CMK (cell line): ENCODE results near the gene CROCC.
"Not testable (repeated sequence)": the region's sequence is repeated elsewhere in the genome, so short reads cannot be mapped to it uniquely, and the experiment has no call there.

Experiments
- DNase-seq: peaks from one replicate; pipeline ENCODE4 v3.0.0-alpha.2; 2010; ENCODE audit warnings: low read depth

Gene CROCC

GRCh38 chr1:16939386-16940180 lies 17.9 kb downstream of the CROCC start:
- DNase-seq, result not testable (repeated sequence)

- no peak for DNase-seq
Observed at GRCh38 chr1:16944038-16944437, 22.3 kb downstream of the CROCC start.

GRCh38 chr1:16945512-16945911 lies 23.8 kb downstream of the CROCC start:
- DNase-seq, result not testable (repeated sequence)

GRCh38 chr1:16946185-16946584 lies 24.5 kb downstream of the CROCC start:
- not testable (repeated sequence) for DNase-seq

DNA sequence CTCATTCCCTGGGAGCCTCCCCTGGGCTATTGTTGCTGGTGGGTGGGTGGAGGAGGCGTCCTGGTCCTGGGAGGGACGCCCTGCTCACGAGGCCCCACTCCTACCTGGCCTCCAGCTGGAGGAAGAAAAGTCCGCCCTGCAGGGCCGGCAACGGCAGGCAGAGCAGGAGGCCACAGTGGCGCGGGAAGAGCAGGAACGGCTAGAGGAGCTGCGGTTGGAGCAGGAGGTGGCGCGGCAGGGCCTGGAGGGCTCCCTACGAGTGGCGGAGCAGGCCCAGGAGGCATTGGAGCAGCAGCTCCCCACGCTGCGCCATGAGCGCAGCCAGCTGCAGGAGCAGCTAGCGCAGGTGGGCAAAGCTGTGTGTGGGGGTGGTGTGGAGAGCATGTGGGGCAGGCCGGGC lies 24.9 kb downstream of the CROCC start:
- no peak for DNase-seq

GRCh38 chr1:16948282-16948891 lies 26.7 kb downstream of the CROCC start:
- not testable (repeated sequence) for DNase-seq

- not testable (repeated sequence) for DNase-seq
Observed at GRCh38 chr1:16949026-16949425, 27.3 kb downstream of the CROCC start.

DNA sequence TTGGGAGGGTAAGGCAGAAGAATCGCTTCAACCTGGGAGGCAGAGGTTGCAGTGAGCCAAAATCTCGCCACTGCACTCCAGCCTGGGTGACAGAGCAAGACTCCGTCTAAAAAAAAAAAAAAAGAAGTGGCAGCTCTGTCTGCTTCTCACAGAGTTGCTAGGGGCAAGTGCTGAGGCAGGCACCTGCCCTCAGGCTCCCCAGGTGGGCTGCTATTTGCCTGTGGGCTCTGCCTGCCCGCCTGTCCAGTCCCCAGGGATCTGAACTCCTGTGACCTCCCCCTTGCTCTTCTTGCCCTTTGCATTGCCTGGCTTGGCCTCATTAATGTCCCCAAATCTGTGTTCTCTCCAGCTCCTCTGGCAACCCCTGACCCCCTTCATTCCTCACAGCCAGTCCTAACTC lies 30.6 kb downstream of the CROCC start:
- DNase-seq, result not testable (repeated sequence)

DNA sequence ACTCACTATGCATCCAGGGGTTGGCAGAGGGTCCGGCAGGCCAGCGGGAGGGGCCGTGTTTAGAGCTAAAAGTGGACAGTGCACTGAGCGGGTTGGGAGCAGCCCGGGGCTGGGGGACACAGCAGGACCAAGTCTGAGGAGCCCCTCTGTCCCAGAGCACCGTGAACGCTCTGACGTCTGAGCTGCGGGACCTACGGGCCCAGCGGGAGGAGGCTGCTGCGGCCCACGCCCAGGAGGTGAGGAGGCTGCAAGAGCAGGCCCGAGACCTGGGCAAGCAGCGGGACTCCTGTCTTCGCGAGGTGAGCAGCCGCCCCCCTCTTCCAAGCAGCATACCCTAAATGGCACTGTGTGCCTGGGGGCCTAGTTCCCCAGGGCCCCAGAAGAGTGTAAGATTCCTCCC lies 32.8 kb downstream of the CROCC start:
- no peak for DNase-seq

GRCh38 chr1:16955186-16955585 lies 33.5 kb downstream of the CROCC start:
- no peak for DNase-seq

DNA sequence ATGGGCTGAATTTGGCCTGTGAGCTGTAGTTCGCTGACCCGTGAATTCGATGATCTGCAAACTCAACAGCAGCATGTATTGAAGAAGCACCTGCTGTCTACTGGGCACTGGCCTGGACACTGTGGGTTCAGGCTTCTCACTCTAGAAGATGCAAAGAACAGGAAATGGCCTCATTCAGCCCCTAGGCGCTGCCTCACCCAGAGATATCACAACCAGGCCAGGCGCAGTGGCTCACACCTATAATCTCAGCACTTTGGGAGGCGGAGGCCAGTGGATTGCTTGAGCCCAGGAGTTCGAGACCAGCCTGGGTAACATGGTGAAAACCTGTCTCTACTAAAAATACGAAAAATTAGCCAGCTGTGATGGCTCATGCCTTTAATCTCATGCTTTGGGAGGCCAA lies 35.0 kb downstream of the CROCC start:
- no peak for DNase-seq

GRCh38 chr1:16957731-16958130 lies 36.0 kb downstream of the CROCC start:
- DNase-seq, result no peak

GRCh38 chr1:16958475-16958874 lies 36.7 kb downstream of the CROCC start:
- DNase-seq, result no peak

DNA sequence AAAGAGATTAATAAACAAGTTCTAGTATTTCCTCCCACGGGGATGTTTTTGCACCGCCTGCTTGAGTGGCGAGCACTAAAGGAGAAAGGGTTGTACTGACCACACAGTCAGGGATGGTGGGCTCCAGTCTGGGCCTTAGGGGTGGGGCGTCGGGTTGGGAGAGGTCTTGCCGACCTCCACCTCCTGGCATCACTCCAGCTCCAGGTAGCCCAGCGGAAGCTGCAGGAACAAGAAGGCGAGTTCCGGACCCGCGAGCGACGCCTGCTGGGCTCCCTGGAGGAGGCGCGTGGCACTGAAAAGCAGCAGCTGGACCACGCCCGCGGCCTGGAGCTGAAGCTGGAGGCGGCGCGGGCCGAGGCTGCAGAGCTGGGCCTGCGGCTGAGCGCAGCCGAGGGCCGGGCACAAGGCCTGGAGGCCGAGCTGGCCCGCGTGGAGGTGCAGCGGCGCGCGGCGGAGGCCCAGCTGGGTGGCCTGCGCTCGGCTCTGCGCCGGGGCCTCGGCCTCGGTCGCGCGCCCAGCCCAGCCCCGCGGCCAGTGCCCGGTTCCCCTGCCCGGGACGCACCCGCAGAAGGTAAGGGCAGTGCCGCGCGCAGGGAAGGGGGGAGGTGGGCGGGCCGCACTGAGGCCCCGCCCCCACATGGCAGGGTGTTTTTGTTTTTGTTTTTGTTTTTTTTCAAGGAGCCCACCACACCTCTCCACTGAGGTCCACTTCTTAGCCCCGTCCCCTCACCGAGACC lies 39.0 kb downstream of the CROCC start:
- peak; percentile 38 for DNase-seq

DNA sequence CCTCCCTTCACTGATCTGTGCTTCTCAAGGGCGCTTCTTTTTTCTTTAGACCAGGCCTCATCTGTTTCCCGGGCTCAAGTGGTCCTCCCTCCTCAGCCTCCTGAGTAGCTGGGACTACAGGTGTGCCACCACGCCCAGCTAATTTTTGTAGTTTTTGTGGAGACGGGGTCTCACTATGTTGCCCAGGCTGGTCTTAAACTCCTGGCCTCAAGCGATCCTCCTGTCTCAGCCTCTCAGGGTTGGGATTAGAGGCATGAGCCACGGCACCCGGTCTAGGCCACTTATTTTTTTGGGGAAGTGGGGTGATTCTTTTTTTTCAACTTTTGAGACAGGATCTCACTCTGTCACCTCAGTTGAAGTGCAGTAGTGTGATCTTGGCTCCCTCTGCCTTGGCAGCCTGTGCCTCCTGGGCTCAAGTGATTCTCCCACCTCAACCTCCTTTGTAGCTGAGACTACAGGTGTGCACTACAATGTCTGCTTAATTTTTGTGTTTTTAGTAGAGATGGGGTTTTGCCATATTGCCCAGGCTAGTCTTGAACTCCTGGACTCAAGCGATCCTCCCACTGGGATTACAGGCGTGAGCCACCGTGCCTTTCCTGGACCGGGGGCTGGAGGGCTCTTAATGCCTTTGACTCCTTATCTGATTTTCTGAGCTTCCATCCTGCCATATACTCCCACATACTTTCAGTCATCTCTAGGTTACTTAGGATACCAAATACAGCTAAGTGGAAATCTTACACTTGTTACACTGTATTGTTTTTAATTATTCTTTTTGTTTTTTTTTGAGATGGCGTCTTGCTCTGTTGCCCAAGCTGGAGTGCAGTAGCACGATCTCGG lies 39.8 kb downstream of the CROCC start:
- no peak for DNase-seq

- DNase-seq, result not testable (repeated sequence)
Observed at GRCh38 chr1:16964169-16964568, 42.4 kb downstream of the CROCC start.

DNA sequence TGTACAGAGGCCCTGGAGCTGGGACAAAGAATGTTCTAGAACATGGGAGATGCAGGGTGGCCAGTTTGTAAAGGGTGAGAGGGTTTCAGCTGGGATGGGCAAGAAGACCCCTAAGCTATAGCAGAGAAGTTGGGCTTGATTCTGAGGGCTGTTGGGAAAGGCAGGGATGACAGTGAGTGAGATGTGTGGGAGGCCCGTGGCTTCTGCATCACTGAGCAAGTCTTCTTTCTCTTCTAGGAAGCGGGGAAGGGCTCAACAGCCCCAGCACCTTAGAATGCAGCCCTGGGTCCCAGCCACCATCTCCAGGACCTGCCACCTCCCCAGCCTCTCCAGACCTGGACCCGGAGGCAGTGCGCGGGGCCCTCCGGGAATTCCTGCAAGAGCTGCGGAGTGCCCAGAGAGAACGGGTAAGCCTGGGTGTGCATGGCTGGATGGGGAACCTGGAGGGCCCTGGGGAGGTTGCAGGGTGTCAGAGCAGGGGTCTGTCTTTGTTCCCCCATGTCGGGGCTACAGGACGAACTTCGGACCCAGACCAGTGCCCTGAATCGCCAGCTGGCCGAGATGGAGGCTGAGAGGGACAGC lies 43.8 kb downstream of the CROCC start:
- no peak for DNase-seq

- no peak for DNase-seq
Observed at GRCh38 chr1:16966282-16966681, 44.6 kb downstream of the CROCC start.

GRCh38 chr1:16967095-16967575 lies 45.4 kb downstream of the CROCC start:
- DNase-seq, result no peak

GRCh38 chr1:16967962-16968361 lies 46.2 kb downstream of the CROCC start:
- no peak for DNase-seq

- DNase-seq, result no peak
Observed at GRCh38 chr1:16968372-16968771, 46.6 kb downstream of the CROCC start.
